Measurements from ENCODE around the gene FOXK2. TPM values are rescaled to one million over a fixed set of nuclear protein-coding genes. Genes with fewer than 3 reads are reported as not detected.
"Not testable (repeated sequence)": the region's sequence is repeated elsewhere in the genome, so short reads cannot be mapped to it uniquely, and the experiment has no call there.

Gene FOXK2
- total and polyA plus RNA-seq, 5 donors, result 19.9 to 69.1 (median 39.0) TPM

DNA sequence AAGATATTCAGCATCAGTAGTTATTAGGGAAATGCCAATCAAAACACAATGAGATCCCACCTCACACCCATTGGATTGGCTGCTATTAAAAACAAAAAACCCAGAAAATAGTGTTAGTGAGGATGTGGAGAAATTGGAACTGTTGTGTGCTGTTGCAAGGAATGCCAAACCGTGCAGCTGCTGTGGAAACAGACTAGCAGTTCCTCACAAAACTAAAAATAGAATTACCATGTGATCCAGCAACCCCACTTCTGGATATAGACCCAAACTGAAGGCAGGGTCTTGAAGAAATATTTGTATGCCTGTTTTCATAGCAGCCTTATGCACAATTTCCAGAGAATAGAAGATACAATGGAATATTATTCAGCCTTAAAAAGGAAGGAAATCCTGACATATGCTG lies 46.0 kb downstream of the FOXK2 start:
- intact Hi-C loops (cut with DNase I), result no loop called here
- H3K27ac ChIP-seq (ENCODE audit: low read length), result no peak overlapping the region
- no peaks in the 10 kb centered on the region for H3K27me3 ChIP-seq (ENCODE audit: control insufficient read depth, insufficient read depth)
- 20% methylated on average over 1 of the region's 1 CpG for WGBS
- ATAC-seq (no peak), DNase-seq (no peak)
- H3K4me3 ChIP-seq (ENCODE audit: low read length), result no peak overlapping the region
- no peaks in the 10 kb centered on the region for H3K9me3 ChIP-seq (ENCODE audit: control insufficient read depth, low read length)
- H3K4me1 ChIP-seq (ENCODE audit: control insufficient read depth, insufficient read depth, low read length), result peaks cover 12% of the 10 kb centered on the region

DNA sequence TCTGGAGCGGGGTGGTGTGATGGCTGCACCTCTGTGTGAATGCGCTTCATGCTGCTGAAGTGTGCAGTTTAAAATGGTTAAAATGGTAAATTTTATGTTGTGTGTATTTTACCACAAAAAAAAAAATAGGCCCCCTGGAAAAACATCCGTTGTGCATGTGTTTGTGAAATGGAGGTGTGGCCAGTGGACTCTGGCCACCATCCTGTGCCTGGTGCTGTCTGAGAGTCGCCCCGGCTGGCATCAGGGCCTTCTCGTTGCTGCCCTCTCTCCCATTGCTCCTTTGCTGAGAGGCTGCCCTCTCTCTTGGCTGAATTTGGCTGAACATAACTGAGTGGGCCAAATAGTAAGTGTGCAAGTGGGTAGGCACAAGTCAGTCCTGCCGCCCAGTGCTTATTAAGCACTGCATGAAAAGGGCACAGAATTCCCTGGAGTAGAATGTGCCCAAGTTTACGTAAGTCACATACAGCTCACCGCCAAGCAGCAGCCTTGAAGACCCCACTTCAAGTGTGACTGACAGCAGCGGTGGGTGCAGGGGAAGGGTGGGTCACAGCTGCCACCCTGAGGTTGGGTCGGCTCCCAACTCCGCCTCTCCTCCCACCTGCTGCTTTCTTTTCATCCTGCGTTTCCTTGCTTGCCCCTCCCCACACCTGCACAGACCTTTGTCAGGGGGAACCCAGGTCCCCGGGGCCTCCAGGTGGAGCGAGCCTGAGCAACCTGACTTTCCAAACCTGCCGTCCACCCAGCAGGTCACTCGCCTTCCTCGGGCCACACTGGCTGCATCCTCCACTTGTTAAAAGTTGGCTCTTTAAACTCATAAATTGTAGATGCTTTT lies 46.8 kb downstream of the FOXK2 start:
- peak in 1 of 2 donors; percentile 23 for ATAC-seq
- no peaks in the 10 kb centered on the region for H3K27me3 ChIP-seq (ENCODE audit: control insufficient read depth, insufficient read depth)
- 80% methylated on average over 18 of the region's 18 CpGs for WGBS
- peak overlapping the region; percentile 14 for H3K27ac ChIP-seq (ENCODE audit: low read length)
- peaks cover 12% of the 10 kb centered on the region for H3K4me1 ChIP-seq (ENCODE audit: control insufficient read depth, insufficient read depth, low read length)
- intact Hi-C loops (cut with DNase I), result no loop called here
- DNase-seq, result no peak
- H3K9me3 ChIP-seq (ENCODE audit: control insufficient read depth, low read length), result no peaks in the 10 kb centered on the region
- no peak overlapping the region for H3K4me3 ChIP-seq (ENCODE audit: low read length)

GRCh38 chr17:82567286-82567685 lies 47.8 kb downstream of the FOXK2 start:
- H3K27ac ChIP-seq (ENCODE audit: low read length), result no peak overlapping the region

GRCh38 chr17:82568997-82569393 lies 49.5 kb downstream of the FOXK2 start:
- no peak for DNase-seq
- H3K4me1 ChIP-seq (ENCODE audit: control insufficient read depth, insufficient read depth, low read length), result peaks cover 12% of the 10 kb centered on the region
- no peaks in the 10 kb centered on the region for H3K9me3 ChIP-seq (ENCODE audit: control insufficient read depth, low read length)
- ATAC-seq, result peak; percentile 38 to 47
- H3K27me3 ChIP-seq (ENCODE audit: control insufficient read depth, insufficient read depth), result no peaks in the 10 kb centered on the region
- WGBS, result 62% methylated on average over 10 of the region's 10 CpGs
- no peak overlapping the region for H3K4me3 ChIP-seq (ENCODE audit: low read length)
- peak overlapping the region; percentile 59 for H3K27ac ChIP-seq (ENCODE audit: low read length)
- intact Hi-C loops (cut with DNase I), result no loop called here

More at GRCh38 chr17:82567286-82567685, 47.8 kb downstream of the FOXK2 start:
- no peaks in the 10 kb centered on the region for H3K27me3 ChIP-seq (ENCODE audit: control insufficient read depth, insufficient read depth)
- H3K4me3 ChIP-seq (ENCODE audit: low read length), result no peak overlapping the region
- intact Hi-C loops (cut with DNase I), result no loop called here
- WGBS, result 92% methylated on average over 15 of the region's 15 CpGs
- ATAC-seq (no peak), DNase-seq (no peak)
- no peaks in the 10 kb centered on the region for H3K9me3 ChIP-seq (ENCODE audit: control insufficient read depth, low read length)
- H3K4me1 ChIP-seq (ENCODE audit: control insufficient read depth, insufficient read depth, low read length), result peaks cover 12% of the 10 kb centered on the region

DNA sequence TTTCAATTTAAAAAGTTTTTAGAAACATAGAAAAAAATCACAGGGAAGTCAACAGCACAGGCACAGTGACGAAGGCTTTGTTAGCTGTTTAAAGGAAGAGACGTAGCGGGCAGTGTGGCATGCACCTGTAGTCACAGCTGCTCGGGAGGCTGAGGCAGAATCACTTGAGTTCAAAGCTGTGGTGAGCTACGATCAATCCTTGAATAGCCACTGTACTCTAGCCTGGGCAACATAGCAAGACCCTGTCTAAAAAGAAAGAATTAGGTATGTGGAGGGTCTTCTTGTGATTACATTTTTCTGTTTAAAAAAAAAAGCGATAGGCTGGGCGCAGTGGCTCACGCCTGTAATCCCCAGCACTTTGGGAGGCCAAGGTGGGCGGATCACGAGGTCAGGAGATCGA lies 50.1 kb downstream of the FOXK2 start:
- Histone ChIP-seq H3K4me1 (ENCODE audit: control insufficient read depth, insufficient read depth, low read length) (peaks cover 12% of the 10 kb centered on the region), H3K27ac (ENCODE audit: low read length) (peak overlapping the region; percentile 73), H3K4me3 (ENCODE audit: low read length) (no peak overlapping the region), H3K9me3 (ENCODE audit: control insufficient read depth, low read length) (no peaks in the 10 kb centered on the region), H3K27me3 (ENCODE audit: control insufficient read depth, insufficient read depth) (no peaks in the 10 kb centered on the region)
- intact Hi-C loops (cut with DNase I), result no loop called here
- WGBS, result 94% methylated on average over 11 of the region's 11 CpGs
- ATAC-seq (no peak), DNase-seq (no peak)

DNA sequence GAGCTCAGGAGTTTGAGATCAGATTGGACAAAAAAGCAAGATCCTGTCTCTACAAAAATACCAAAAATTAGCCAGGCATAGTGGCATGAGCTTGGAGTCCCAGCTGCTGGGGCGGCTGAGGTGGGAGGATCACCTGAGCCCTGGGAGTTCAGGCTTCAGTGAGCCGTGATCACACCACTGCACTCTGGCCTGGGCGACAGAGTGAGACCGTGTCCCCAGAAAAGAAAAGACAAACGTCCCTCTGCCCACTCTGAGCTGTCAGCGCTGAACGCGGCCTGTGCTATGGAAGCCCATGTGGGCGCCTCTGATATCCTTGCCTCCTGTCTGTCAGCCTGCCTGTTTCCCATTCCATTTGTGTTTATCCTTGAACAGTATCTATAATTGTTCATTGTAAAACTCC lies 50.7 kb downstream of the FOXK2 start:
- DNase-seq (no peak), ATAC-seq (peak; percentile 7 to 12)
- intact Hi-C loops (cut with DNase I), result no loop called here
- Histone ChIP-seq H3K4me1 (ENCODE audit: control insufficient read depth, insufficient read depth, low read length) (peaks cover 12% of the 10 kb centered on the region), H3K27ac (ENCODE audit: low read length) (peak overlapping the region; percentile 9), H3K27me3 (ENCODE audit: control insufficient read depth, insufficient read depth) (no peaks in the 10 kb centered on the region), H3K9me3 (ENCODE audit: control insufficient read depth, low read length) (no peaks in the 10 kb centered on the region), H3K4me3 (ENCODE audit: low read length) (no peak overlapping the region)
- WGBS, result 74% methylated on average over 9 of the region's 9 CpGs

- ATAC-seq, result no peak
- no peak overlapping the region for H3K27ac ChIP-seq (ENCODE audit: low read length)
- intact Hi-C loops (cut with DNase I), result no loop called here
- no peak for DNase-seq
- 94% methylated on average over 6 of the region's 6 CpGs for WGBS
- H3K4me3 ChIP-seq (ENCODE audit: low read length), result no peak overlapping the region
- peaks cover 12% of the 10 kb centered on the region for H3K4me1 ChIP-seq (ENCODE audit: control insufficient read depth, insufficient read depth, low read length)
- no peaks in the 10 kb centered on the region for H3K9me3 ChIP-seq (ENCODE audit: control insufficient read depth, low read length)
- no peaks in the 10 kb centered on the region for H3K27me3 ChIP-seq (ENCODE audit: control insufficient read depth, insufficient read depth)
These were observed 52.3 kb downstream of the FOXK2 start for GRCh38 chr17:82571855-82572254.

- Histone ChIP-seq H3K4me3 (ENCODE audit: low read length) (no peak overlapping the region), H3K27ac (ENCODE audit: low read length) (no peak overlapping the region), H3K27me3 (ENCODE audit: control insufficient read depth, insufficient read depth) (no peaks in the 10 kb centered on the region), H3K9me3 (ENCODE audit: control insufficient read depth, low read length) (no peaks in the 10 kb centered on the region), H3K4me1 (ENCODE audit: control insufficient read depth, insufficient read depth, low read length) (peaks cover 3% of the 10 kb centered on the region)
- ATAC-seq (no peak), DNase-seq (no peak)
- WGBS, result 90% methylated on average over 11 of the region's 11 CpGs
- intact Hi-C loops (cut with DNase I), result no loop called here
These were observed 54.5 kb downstream of the FOXK2 start for GRCh38 chr17:82574041-82574440.

DNA sequence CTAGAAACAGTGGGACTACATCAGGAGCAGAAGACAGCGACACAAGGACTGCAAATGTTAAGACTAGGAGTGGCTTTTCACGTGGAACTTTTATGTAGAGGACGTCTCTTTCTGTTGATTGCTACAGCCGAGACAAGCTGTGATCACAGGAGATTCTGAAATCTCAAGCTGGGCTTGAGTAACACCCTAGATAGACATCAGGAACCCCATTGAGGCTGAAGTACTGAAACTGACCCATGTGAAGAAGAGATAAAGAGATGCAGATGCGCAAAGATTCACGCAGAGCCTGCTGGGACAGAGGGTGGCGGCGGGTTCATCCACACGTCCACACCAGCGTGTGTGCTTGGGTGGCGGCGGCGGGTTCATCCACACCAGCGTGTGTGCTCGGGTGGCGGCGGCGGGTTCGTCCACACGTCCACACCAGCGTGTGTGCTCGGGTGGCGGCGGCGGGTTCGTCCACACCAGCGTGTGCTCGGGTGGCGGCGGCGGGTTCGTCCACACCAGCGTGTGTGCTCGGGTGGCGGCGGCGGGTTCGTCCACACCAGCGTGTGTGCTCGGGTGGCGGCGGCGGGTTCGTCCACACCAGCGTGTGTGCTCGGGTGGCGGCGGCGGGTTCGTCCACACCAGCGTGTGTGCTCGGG lies 56.2 kb downstream of the FOXK2 start:
- ATAC-seq; DNase-seq; H3K9me3 ChIP-seq (ENCODE audit: control insufficient read depth, low read length); H3K4me3 ChIP-seq (ENCODE audit: low read length); H3K4me1 ChIP-seq (ENCODE audit: control insufficient read depth, insufficient read depth, low read length); intact Hi-C loops (cut with DNase I); H3K27me3 ChIP-seq (ENCODE audit: control insufficient read depth, insufficient read depth); H3K27ac ChIP-seq (ENCODE audit: low read length): not testable (repeated sequence)
- WGBS, result 95% methylated on average over 34 of the region's 52 CpGs

- H3K4me1 ChIP-seq (ENCODE audit: control insufficient read depth, insufficient read depth, low read length), result no peaks in the 10 kb centered on the region
- H3K27ac ChIP-seq (ENCODE audit: low read length), result no peak overlapping the region
- intact Hi-C loops (cut with DNase I), result no loop called here
- WGBS, result 97% methylated on average over 18 of the region's 18 CpGs
- DNase-seq (no peak), ATAC-seq (peak; percentile 21 to 51)
- no peaks in the 10 kb centered on the region for H3K9me3 ChIP-seq (ENCODE audit: control insufficient read depth, low read length)
- H3K4me3 ChIP-seq (ENCODE audit: low read length), result no peak overlapping the region
- H3K27me3 ChIP-seq (ENCODE audit: control insufficient read depth, insufficient read depth), result no peaks in the 10 kb centered on the region
These were observed 57.8 kb downstream of the FOXK2 start for GRCh38 chr17:82577300-82577699.

GRCh38 chr17:82579969-82580368 lies 60.4 kb downstream of the FOXK2 start:
- H3K4me3 ChIP-seq (ENCODE audit: low read length); DNase-seq; intact Hi-C loops (cut with DNase I); H3K4me1 ChIP-seq (ENCODE audit: control insufficient read depth, insufficient read depth, low read length); H3K27me3 ChIP-seq (ENCODE audit: control insufficient read depth, insufficient read depth); ATAC-seq; H3K27ac ChIP-seq (ENCODE audit: low read length); H3K9me3 ChIP-seq (ENCODE audit: control insufficient read depth, low read length): not testable (repeated sequence)
- WGBS, result 90% methylated on average over 4 of the region's 4 CpGs
